Activated T-cell treated with anti-CD3 and anti-CD28 coated beads, Interleukin-2, amount 50 U/mL, for 48 hours (primary cell): ENCODE results near the gene NAV1.
"Not testable (repeated sequence)": the region's sequence is repeated elsewhere in the genome, so short reads cannot be mapped to it uniquely, and the experiment has no call there.

ENCODE experiments used
- DNase-seq, 2 experiments: peaks; one replicate each; pipeline ENCODE4 v3.0.0-alpha.2; 2020

NAV1 gene

DNA sequence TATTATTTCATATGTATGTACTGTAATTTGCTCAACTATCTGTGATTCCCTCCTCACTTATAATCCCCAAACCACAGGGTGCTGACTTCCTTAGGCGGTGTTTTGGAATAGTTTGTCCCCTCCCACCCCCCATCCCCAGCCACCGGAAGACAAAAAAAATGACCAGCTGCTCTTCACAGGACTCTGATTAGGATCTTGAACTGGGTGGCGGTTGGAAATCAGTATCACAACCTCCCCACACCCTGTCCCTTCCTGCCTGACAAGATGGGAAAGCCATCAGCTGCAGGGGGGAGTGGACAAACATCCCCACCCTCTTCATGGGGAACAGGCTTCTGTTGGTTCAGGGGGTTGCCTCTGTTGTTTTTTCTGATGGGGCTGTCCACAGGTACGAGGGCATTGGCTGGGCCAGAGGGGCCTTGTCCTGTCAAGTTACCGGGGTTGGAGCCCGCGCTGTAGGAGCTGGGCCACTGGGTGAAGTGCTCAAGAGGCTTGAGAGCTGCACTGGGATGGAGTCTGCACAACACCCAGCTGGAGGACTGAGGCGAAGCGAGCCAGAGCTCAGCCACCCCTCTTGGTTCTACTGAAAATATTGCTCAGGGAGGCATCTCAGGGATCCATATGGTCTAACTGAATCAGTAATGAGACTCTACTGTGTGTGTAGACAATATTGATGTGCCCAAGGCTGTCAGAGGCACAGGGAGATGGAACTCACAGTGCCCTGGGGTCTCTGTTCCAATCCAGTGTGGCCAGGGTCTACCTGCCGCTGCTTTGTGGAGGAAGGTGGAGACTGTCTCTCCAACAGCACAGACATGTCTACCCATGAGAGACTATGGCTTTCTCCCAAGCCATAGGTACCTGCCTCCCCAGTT, 28.2 kb downstream of the NAV1 start:
- DNase-seq, result no peak

DNA sequence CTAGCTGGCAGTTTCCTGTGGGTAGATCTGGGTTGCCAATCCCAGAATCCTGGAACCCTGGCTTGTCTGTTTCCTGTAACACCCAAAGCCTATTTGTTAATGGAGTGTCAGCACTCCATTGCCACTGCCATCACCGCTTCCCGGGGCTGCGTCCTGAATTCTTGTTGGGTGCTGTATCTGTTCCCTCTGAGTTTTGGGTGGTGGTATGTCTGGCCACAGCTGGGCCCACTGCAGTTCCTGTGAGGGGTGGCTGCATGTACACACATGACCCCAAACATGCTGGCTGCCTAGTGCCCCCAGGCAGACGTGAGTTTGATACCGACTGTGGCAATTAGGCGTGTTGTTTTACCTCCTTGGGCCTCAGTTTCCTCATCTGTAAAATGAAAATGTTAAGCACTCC, 29.3 kb downstream of the NAV1 start:
- DNase-seq, result no peak

DNA sequence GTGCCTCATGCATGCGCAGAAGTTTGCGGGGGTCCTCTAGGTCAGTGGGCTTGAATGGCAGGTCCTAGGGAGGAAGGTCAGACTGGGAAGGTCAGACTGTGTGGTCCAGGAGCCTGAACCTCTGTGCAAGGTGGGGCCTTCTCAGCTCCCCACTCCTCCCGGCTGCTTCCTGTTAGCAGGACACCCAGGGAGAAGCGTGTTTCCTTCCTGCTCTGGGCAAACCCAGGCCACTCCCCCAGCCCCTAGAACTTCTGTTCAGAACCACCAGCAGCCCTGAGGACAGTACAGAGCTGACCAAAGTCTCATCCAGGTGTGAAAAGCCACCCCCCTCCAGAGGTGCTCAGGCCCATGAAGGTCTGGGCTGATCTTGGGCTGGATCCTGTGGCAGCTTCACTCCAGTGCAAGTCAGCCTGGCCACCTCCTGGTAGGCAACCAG, 29.9 kb downstream of the NAV1 start:
- DNase-seq, result no peak

DNA sequence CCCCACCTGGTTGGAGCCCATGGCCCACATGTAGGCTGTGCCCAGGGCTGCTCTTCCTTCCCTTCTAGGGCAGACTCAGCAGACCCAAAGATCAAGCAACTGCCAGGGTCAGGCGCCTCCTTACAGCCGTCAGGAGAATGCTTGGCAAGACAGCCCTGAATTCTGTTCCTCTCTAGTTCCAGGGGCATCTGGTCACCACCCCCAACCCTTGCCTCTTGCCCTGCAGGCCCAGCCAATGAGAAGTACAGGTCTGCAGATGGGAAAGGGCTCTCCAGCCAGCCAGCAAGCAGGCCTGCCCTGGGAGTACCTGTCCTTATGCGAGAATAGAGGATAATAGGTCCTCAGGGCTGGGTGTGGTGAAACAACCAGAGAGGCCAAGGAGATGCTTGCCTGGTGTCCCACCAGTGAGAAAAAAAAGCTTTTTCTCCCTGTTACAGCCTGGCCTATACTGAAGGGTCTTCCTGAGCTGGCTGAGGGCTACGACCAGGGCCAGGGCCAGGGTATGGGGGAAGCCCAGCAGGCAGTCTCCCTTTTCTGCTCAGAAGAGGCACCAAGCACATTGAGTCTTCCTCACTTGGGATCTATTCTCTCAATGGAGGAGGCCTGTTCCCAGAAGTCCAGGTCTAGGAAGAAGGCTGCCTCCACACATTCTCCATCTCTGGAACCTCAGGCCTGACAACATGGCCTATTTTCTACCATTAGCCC, 31.4 kb downstream of the NAV1 start:
- no peak for DNase-seq

DNA sequence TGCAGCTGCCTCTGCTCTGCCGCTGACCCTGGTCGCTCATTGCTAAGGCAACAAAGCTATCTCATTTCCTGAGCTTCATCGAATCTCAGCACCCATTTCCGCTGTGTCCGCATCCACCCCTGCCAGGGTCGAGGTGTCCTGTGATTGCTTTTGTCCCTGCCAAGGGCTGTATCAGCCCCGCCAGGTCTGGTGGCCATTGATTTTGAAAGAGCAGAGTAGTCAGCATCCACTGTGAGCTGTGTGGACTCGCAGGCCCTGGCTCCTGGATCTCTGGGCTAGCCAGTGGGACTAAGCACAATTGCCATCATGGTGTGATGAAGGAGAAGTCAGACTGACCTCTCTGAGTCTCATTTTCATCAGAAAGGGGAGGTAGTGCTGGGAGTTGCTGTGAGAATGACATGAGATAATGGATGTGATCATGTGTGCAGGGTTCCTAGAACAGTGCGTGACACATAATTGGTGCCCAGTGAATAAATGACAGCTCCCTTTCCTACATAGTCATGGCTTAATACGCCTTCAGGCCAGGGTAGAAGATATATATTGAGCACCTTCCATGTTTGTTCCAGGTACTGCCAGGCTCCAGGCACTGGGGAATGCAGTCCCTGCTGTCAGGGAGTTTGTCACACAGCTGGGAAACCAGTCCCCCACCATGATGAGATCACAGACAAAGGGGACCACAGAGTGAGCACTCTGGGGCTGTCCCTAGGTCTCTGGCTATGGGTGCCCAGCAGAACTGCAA, 32.1 kb downstream of the NAV1 start:
- no peak for DNase-seq

DNA sequence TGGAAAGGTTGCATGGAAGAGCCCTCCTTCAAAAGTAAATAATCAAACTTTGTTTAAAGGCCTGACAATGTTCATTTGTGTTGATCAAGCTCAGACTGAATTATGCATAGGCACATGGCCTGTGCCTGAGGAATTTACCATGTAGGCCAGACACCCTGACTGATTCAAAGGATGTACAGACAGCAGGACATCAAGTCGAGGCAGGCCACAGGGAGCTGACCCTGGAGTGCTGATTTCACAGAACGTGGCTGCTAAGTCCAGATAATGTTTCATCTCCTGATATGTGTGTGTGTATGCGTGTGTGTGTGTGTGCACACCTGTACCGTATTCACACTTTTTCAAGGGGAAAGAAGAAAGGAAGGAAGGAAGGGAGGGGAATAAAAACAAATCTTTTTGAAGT, 34.1 kb downstream of the NAV1 start:
- DNase-seq, result no peak

DNA sequence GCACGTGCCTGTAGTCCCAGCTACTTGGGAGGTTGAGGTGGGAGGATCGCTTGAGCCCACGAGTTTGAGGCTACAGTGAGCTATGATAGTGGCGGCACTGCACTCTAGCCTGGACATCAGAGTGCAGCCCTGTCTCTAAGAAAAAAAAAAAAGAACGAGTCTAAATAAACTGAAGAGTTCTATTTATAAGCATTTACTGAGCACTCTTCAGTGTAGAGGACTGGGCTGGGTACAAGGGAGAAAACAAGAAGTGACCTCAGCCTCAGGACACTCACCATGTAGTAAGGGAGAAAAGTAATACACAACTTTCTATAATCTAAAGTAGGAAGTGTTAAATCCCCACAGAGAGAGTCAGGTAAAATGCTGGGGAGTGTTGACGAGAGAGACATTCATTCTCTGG, 35.0 kb downstream of the NAV1 start:
- DNase-seq, result no peak

DNA sequence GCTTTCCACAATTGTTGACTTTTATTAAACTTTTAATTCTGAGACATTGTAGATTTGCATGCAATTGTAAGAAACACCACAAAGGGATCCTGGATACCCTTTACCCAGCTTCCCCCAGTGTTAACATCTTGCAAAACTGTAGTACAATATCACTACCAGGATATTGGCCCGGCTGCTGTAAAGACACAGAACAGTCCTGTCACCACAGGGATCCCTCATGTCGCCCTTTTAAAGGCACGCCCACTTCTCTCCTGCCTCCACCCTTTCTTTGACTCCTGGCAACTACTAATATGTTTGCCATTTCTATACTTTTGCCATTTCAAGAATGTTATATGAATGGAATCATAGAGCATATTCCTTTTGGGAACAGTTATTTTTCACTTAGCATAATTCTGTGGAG, 37.0 kb downstream of the NAV1 start:
- no peak for DNase-seq

DNA sequence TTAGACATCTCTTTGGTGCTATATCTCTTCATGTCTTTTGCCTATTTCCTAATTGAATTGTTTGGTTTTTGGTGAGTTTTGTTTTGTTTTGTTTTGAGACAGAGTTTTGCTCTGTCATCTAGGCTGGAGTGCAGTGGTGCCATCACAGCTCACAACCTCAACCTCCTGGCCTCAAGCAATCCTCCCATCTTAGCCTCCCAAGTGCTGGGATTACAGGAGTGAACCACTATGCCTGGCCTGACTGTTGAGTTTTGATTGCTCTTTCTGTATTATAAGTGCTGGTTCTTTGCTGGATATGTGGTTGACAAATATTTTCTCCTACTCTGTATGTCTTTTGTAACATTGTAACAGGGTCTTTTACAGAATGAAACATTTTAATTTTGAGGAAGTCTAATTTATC, 38.0 kb downstream of the NAV1 start:
- DNase-seq, result no peak

DNA sequence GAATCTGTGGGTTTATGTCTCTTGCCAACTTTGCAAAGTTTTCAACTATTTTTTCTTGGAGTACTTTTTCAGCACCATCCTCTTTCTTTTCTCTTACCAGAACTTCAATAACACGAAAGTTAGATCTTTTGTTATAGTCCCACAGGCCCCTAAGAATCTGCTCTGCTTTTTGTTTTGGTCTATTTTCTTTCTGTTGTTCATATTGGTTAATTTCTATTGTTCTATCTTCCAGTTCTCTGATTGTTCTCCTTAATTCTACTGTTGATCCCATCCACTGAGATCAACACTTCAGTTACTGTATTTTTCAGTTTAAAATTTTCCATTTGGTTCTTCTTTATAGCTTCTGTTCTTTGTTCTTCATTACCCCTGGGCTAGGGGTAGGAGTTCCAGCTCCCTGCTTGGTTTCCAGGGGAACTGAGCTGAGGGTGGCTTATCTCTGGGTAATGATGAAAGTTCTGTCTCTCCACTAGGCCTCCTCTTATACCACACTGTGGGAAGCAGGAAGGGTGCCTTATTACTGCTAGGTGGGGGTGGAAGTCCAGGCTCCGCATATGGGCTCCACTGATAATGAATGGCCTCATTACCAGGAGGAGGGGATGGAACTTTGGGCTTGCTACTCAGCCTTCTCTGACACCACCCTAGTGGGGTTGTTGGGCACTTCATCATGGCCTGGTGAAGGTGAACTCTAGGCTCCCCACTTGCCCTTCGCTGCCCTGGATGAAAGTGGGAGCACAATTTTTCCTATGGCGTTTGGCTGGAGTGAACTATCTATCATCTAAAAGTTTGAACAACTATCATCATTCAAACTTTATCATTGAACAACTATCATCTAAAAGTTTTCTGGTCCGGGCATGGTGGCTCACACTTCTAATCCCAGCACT, 39.3 kb downstream of the NAV1 start:
- no peak for DNase-seq

DNA sequence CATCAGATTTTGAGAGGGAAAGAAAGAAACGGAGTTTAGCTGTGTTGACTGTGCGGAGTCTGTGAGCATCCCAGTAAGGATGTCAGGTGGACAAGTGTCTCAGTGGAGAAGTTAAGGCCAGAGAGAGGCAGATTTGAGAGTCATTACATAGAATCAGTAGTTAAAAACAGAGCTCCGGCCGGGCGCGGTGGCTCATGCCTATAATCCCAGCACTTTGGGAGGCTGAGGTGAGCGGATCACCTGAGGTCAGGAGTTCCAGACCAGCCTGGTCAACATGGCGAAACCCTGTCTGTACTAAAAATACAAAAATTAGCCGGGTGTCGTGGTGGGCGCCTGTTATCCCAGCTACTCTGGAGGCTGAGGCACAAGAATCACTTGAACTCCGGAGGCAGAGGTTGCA, 42.4 kb downstream of the NAV1 start:
- not testable (repeated sequence) for DNase-seq

DNA sequence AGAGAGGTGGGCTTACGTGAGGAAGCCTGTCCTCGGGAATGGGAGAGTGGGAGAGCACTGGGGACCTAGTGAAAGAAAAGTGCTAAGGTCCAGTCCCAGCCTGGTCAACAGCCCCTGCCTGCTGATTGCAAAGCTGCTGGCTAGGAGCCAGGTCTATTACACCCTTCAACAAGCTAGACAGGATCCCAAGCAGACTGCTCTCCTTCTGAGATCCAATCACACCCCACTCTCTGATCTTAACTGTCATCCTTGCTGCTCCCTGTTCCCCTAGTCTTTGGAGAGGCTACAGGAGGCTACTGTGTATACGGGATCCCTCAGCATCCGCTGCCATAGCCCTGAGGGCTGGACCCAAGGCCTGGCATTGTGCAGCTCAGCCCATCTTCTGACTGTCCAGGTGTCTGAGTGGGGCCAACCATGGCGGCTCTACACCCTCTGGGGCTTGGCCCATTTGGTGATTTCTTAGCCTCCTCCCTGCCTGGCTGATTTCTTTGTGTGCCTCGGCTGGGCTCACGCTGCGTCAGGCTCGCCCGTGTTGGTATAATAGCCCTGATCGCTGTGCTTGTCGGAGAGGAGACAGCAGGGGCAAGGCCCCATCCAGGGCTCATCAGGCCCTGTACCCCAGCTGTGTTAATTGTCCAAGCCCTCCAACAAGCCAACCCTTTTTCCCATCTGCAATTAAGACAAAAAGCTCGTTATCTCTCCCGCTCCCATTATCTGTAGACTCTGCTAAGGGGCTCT, 43.9 kb downstream of the NAV1 start:
- DNase-seq, result no peak

DNA sequence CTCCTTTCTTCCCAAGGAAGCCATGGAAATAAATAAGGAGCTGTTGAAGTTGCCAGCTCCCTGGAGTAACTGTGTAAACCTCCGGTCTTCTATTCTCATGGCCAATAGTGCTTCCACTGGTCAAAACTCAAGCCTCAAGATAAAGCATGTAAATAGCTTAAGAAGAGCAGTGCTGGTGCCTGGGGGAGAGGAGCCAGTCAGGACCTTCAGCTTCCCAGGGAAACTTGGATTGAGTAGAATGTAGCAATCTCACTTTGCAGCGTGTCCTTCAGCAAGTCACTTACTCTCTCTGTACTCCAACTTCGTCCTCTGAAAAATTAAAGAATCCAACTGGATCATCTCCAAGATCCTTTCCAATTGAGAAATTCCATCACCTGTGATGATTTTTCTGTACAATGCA, 44.7 kb downstream of the NAV1 start:
- no peak for DNase-seq

DNA sequence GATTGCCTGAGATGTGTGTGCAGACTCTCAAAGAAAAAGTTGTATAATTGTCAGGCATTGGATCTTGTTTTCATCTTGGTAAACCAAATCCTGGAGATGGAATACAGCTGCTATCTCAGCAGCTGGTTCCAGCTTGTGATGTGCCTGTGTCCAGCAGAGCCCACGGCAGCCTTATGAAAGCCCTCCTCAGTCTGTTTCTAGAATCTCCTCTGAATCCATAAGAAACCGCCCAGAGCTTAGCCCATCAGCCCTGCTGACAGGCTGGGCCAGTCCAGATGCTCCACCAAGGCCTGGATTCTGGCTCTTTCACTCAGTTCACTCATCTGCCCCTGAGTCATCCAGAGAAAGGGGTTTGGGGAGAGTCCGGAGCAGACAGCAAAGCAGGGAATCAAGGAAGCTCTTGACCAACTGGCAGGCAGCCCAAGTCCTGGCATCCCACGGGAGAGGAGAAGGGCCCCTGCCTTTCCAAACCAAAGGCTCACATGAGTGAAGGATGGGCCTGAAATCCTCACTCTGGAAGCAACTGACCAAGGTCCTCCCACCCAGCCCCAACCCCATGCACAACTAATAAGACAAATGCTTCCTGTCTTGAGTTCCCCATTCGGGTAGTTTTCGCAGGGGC, 45.7 kb downstream of the NAV1 start:
- DNase-seq, result no peak

DNA sequence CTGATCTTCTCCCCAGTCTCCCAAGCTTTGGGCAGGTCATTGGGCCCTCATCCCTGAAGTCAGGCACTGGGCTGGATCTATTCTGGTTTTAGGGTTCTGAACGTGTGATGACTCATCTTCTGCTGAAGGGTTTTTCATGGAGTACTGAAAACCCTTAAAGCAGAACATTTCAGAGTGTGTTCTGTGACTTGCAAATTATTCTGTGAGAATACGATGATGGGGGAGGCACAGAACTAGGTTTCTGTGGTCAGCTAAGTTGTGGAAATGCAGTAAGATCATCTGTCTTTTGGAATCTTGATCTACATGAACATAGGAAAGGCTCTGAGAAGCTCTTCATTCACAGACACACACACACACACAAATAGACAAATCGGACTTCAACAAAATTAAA, 46.2 kb downstream of the NAV1 start:
- DNase-seq, result no peak

DNA sequence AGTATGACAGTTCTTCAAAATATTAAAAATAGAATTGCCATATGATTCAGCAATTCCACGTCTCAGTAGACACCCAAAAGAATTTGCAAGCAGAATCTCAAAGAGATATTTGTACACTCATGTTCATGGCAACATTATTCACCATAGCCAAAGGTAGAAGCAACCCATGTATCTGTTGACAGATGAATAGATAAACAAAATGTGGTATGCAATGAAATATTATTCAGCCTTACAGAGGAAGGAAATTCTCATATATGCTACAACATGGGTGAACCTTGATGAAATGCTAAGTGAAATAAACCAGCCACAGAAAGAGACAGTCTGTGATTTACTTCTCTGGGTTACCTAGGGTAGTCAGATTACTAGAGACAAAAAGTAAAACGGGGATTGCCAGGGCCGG, 47.0 kb downstream of the NAV1 start:
- no peak for DNase-seq

DNA sequence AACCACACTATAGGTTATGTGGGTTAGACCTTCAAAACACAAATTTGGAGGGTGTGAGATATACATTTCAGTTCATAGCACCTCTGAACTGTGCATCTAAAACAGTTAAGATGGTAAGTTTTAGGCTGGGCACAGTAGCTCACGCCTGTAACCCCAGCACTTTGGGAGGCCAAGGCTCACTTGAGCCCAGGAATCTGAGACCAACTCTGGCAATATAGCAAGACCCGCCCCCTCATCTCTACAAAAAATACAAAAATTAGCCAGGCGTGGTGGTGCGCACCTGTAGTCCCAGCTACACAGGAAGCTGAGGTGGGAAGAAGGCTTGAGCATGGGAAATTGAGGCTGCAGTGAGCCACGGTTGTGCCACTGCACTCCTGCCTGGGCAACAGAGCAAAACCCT, 47.9 kb downstream of the NAV1 start:
- no peak for DNase-seq

DNA sequence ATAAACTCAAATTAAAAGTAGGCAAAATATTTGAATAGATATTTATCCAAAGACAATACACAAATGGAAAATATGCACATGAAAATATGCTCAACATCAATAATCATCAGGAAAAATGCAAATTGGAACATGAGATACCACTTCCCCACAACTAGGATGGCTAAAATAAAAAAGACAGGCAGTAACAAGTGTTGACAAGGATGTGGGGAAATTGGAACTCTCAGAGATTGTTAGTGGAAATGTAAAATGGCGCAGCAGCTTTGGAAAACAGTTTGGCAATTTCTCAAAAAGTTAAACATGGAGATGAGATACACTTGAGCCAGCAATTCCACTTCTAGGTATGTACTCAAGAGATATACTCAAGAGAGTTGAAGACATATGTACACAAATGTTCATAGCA, 48.8 kb downstream of the NAV1 start:
- no peak for DNase-seq
